Endothelial cell of hepatic sinusoid (primary cell): ENCODE data around the gene CXCL9.
"Not testable (repeated sequence)": the region's sequence is repeated elsewhere in the genome, so short reads cannot be mapped to it uniquely, and the experiment has no call there.

ENCODE experiments used
- in situ Hi-C: cut with HindIII; loops from 2 replicates; pipeline ENCODE4 v1.10.0; 2017; ENCODE audit warnings: low sequenced_read_pairs

CXCL9 gene

DNA sequence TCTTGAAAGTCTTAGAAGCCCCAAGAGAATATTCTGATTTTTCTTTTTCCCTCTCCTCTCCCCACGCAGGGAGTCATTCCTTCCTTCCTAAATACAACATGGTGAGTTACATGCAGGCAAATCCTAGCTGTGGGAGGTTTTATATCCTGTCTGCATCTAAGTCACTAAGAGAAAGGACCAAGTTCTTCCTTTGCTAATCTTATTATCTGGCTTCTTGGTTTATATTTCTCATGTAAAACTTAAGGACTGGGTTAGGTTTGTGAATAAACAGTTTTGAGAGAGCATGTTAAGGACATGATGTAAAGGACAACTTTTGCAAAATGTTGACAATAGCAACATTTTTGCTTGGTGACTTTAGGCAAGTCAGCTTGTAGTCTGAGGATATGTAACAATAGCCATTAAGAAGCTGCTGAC is 5.1 kb upstream of the CXCL9 start:
- in situ Hi-C loops = no loop called here

- in situ Hi-C loops = no loop called here
Observed at GRCh38 chr4:76011700-76012387, 4.5 kb upstream of the CXCL9 start.

DNA sequence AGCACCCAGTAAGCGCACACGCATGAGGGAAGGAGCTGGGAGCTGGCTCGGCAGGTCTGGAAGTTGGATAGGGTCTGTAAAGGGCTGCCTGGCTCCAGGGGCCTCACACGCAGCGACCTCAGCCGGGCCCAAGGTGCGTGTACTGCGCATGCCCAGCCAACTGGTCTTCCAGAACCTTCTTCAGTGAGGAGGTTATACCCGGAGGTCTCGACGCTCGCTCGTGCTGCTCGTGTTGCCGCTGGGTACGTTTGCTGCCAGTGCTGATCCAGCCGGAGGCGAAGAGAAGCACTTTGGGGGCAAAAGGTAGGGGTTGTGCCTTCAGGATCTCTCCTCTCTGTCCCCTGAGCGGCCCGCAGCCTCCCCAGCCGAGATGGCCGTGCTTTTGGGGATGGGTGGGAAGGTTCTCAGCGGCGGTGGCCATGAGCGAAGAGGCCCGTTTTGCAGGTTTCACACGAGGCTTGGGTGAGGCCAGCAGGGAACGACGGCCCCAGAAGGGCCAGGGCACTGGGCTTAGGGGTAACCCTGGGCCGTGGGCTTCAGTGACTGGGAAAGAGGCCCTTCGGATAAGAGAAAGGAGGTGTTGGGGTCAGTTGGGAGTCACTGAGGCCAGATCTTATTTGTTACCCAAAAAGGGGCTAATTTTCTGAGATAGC is 3.8 kb upstream of the CXCL9 start:
- in situ Hi-C loops = no loop called here

DNA sequence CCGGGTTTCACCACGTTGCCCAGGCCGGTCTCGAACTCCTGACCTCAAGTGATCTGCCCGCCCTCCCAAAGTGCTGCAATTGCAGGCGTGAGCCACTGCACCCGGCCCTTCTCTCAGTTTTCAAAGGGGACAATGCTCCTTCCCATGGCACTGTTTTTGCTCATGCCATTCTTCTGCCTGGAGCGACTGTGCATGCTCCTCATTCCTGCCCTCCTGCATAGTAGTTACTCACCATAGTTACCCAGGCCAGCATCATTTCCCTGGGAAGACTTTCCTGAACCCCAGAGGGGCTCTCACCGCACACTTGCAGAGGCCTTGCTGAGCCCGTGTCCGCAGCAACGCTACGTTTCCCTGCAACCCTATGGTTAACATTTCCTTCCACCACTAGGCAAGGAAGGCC is 3.3 kb upstream of the CXCL9 start:
- in situ Hi-C loops = no loop called here

DNA sequence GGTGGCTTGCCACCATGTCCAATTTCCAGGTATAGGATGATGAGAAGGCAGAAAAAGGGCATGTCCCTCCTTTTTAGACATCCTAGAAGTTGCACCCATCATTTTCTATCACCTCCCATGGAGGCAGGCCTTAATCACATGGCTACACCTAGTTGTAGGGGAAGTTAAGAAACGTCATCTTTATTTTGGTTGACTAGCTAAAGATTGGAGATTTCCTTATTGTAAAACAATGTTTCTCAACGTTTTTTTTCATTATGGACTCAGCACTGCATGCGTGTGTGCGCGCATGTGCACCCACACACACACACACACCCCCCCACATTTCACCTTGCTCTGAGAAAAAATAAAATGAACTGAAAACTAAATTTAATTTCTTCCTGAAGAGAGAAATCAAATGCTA is 2.0 kb upstream of the CXCL9 start:
- in situ Hi-C loops = no loop called here

GRCh38 chr4:76003620-76004019 is 3.7 kb downstream of the CXCL9 start:
- in situ Hi-C loops = no loop called here

GRCh38 chr4:76003035-76003434 is 4.3 kb downstream of the CXCL9 start:
- in situ Hi-C loops = no loop called here

GRCh38 chr4:76002176-76002575 is 5.1 kb downstream of the CXCL9 start:
- in situ Hi-C loops = no loop called here

GRCh38 chr4:76001700-76002099 is 5.6 kb downstream of the CXCL9 start:
- in situ Hi-C loops = no loop called here

DNA sequence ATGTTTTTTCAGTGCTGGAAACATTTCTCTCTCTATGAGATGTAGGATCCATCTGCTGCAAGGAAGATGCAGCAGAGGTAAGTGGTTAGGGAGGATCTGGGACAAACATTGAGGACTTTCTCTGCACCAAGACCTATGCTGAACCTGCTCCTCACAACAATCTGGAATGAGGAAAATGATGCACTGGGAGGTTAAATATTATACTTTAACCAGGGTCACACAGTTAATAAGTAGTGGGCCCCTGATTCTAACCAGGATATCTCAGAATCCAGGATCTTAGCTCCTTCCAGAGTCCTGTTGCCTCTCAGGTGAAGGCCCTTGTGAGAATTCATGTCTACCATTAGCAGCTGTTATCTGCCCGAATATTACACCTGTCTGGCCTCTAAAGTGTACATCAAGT is 7.0 kb downstream of the CXCL9 start:
- in situ Hi-C loops = no loop called here

DNA sequence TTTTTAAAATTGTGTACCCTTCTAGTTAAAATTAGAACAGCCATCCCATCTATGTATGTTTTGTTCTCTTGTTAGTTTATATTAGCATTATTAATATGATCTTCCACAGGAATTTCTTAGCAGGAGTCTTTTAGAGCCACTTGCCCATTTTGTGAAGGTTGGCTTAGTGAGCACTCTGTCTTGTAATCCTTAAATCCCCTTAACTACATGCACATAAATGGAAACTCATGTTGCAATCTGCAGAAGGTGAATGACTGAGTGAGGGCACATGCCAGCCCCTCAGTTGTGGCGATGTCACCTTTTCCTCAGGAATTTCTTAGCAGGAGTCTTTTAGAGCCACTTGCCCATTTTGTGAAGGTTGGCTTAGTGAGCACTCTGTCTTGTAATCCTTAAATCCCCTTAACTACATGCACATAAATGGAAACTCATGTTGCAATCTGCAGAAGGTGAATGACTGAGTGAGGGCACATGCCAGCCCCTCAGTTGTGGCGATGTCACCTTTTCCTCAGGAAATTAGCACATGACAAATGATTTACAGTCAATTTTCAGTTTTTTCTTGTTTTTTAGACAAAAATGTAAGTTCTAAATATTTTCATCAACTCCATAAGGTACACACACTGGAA is 8.7 kb downstream of the CXCL9 start:
- in situ Hi-C loops = not testable (repeated sequence)

GRCh38 chr4:75997946-75998345 is 9.4 kb downstream of the CXCL9 start:
- in situ Hi-C loops = no loop called here

DNA sequence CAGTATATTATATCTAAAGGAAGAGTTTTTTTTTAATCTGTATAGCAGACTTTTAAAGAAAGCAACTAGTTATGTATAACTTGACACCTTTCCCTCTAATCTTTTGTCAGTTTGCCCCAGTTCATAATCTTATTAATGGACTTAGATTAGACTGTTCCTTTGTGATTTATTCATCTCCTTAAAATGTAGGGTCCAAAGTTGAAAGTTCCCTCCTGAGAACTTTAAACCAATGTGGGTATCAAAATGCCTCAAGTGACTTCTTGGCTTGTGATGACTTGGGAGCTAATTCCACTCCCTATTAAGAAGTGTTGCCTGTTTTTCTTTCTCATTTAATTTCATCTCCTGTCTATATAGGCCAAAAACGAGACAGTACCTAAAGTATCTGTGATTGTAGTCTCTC is 10.2 kb downstream of the CXCL9 start:
- in situ Hi-C loops = no loop called here

DNA sequence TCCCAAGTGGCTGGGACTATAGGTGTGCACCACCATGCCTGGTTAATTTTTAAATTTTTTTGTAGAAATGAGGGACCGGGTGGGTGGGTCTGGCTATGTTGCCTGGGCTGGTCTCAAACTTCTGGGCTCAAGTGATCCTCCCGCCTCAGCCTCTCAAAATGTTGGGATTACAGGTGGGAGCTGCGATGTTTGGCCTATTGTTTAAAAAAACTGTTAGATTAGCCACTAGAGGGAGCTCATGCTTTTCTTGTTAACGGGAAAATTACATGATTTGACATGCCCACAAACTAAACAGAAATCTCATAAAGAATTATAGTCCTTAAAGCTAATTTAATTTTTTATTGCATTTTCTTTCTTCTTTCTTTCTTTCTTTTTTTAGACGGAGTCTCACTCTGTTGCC is 11.6 kb downstream of the CXCL9 start:
- in situ Hi-C loops = no loop called here

DNA sequence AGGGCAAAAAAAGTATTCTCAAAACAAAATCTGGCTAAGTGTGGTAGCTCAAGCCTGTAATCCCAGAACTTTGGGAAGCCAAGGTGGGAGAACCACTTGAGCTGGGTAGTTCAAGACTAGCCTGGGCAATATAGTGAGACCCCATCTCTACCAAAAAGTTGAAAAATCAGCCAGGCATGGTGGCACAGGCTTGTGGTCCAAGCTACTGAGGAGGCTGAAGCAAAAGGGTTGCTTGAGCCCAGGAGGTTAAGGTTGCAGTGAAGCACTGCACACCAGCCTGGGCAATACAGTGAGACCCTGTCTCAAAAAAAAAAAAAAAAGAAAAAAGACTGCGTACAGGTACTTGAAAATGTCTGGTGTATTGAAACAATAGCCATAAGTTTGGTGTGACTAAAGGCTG is 14.8 kb downstream of the CXCL9 start:
- in situ Hi-C loops = loop anchor here (5.0 kb wide), 2 partner anchors 45 to 90 kb away; no protein-coding TSS in a partner anchor

- in situ Hi-C loops = loop anchor here (5.0 kb wide), 2 partner anchors 43 to 92 kb away; no protein-coding TSS in a partner anchor
Observed at GRCh38 chr4:75989846-75990528, 17.3 kb downstream of the CXCL9 start.

DNA sequence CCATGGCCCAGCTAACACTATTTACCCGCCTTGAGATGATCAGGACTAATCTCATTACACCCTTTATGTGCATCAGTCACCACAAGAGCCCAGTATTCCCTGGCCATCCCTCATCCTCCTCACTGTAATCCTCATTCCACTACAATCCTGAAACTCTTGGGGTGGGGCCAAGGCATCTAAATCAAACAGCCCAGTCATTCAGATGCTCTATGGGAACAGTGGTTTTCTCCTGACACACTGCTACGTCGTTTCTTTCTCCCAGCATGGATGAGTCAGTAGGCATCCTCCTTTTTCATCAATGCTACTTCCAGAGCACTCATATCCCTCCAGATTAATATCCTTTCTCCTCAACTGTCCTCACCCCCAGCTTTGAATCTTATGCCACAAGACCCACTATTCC is 22.2 kb downstream of the CXCL9 start:
- in situ Hi-C loops = no loop called here

DNA sequence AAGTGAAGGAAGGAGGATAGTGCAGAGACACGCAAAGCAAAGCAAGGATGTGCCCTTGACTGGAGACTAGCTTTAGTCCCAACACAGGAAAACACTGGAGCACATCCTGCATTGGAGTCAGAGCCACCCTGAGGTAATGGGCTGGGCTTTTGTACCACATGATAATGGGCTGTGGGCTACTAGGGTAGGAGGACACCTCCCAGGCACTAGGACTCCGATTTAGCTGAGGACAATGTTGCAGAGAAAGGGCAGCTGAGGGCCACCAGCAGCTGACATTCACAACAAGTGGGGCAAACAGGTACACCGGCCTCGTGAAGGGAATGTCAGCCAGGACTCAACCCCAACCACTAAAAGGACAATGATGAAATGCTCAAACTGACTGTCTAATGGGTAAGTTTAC is 26.7 kb downstream of the CXCL9 start:
- in situ Hi-C loops = no loop called here

DNA sequence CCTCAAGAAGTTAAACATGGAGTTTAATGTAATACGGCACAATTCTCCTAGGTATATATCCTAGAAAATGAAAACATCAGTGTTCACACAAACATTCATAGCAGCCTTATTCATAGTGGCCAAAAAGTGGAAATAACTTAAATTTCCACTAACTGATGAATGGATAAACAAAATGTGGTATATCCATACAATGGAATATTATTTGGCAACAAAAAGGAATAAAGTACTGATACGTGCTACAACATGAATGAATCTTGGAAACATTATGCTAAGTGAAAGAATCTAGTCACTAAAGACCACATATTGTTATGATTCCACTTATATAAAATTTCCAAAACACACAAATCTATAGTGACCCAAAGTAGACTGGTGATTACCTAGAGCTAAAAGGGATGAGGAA is 31.1 kb downstream of the CXCL9 start:
- in situ Hi-C loops = no loop called here

- in situ Hi-C loops = no loop called here
Observed at GRCh38 chr4:75973766-75974165, 33.5 kb downstream of the CXCL9 start.

- in situ Hi-C loops = no loop called here
Observed at GRCh38 chr4:75968084-75968483, 39.2 kb downstream of the CXCL9 start.

- in situ Hi-C loops = no loop called here
Observed at GRCh38 chr4:75963558-75963957, 43.8 kb downstream of the CXCL9 start.
